Lower leg skin (tissue), 4 donors: Measurements from ENCODE around the gene CA12. TPM values are rescaled to one million over a fixed set of nuclear protein-coding genes. Genes with fewer than 3 reads are reported as not detected.

Experiments used
- DNase-seq, 2 donors: peaks; one replicate each; pipeline ENCODE4 v3.0.0-alpha.2; 2019; ENCODE audit warnings: low spot score in 2 of 2
- H3K4me3 ChIP-seq: fragments of 200-600 bp; sonication (generic); 2 replicates; pipeline ENCODE4 v1.5.1; 2017; ENCODE audit warnings: mild to moderate bottlenecking, low read depth; ENCODE audit not compliant: poor library complexity, severe bottlenecking
- CTCF ChIP-seq, 3 donors: fragments of 450-650 bp; IDR thresholded peaks; one replicate each; pipeline ENCODE4 v1.5.1; 2016; ENCODE audit warnings: antibody characterized with exemption in 3 of 3, mild to moderate bottlenecking in 3 of 3, moderate library complexity in 2 of 3
- POLR2A ChIP-seq, 2 donors: fragments of 450-650 bp; IDR thresholded peaks; one replicate each; pipeline ENCODE4 v1.6.1; 2016 to 2017; ENCODE audit warnings: antibody characterized with exemption in 2 of 2, mild to moderate bottlenecking in 1 of 2, moderate library complexity in 1 of 2
- WGBS, 2 donors: methylation state at CpG; one replicate each; pipeline ENCODE4 v1.1.5; 2018; 5-methylcytosine and 5-hydroxymethylcytosine counted together
- intact Hi-C: fragments of 100-400 bp; cut with DNase I; formaldehyde crosslinking; loops from one replicate; pipeline ENCODE4 v1.15.0; 2023; ENCODE audit warnings: low total_unique reads
- total RNA-seq, 4 donors: library from RNA; depleted of rRNA; stranded (reverse); fragments of >200 nt; gene quantifications; one replicate each; pipeline ENCODE4 v1.1.0, GENCODE V29; 2016

The CA12 gene
- total RNA-seq, 4 donors from 2014 or later, result 144 to 253 (median 213) TPM

- TF ChIP-seq POLR2A (IDR thresholded peaks at IDR 0.05) (no peak), CTCF (IDR thresholded peaks at IDR 0.05) (no peak)
- 95 to 100% methylated on average over 1 of the region's 1 CpG for WGBS, 2 donors
- DNase-seq, result no peak
- intact Hi-C loops, result loop anchor here (5.0 kb wide), 1 partner anchor 85 kb away; no protein-coding TSS in a partner anchor
- no peak overlapping the region for H3K4me3 ChIP-seq
These were observed 69.4 kb downstream of the CA12 start for GRCh38 chr15:63312286-63312685.

DNA sequence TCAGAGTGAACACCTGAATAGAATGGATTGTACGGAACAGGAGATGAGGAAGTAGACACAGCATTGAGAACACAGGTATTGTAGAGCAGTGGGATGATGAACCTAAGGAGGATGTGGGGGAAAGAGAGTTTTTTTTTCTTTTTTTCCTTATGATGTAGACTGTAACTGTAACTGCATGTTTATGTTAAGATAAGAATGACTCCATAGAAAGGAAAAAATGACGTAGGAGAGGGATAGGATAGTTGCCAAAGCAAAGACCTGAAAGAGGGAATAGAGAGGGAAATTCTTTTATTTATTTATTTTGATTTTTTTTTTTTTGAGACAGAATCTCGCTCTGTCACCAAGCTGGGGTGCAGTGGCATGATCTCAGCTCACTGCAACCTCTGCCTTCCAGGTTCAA, 71.0 kb downstream of the CA12 start:
- no peak for DNase-seq
- H3K4me3 ChIP-seq, result no peak overlapping the region
- 86 to 94% methylated on average over 3 of the region's 3 CpGs for WGBS, 2 donors
- no peak for TF ChIP-seq CTCF (IDR thresholded peaks at IDR 0.05)
- TF ChIP-seq POLR2A (IDR thresholded peaks at IDR 0.05), result no peak
- intact Hi-C loops, result loop anchor here (5.0 kb wide), 1 partner anchor 87 kb away; no protein-coding TSS in a partner anchor

- no peak for TF ChIP-seq CTCF (IDR thresholded peaks at IDR 0.05)
- TF ChIP-seq POLR2A (IDR thresholded peaks at IDR 0.05), result no peak
- DNase-seq, result no peak
- WGBS, 2 donors, result 66 to 70% methylated on average over 2 of the region's 2 CpGs
- intact Hi-C loops, result no loop called here
- H3K4me3 ChIP-seq, result no peak overlapping the region
These were observed 72.7 kb downstream of the CA12 start for GRCh38 chr15:63308947-63309346.

- intact Hi-C loops, result no loop called here
- no peak overlapping the region for H3K4me3 ChIP-seq
- 65 to 70% methylated on average over 4 of the region's 4 CpGs for WGBS, 2 donors
- DNase-seq, result no peak
- TF ChIP-seq POLR2A (IDR thresholded peaks at IDR 0.05) (no peak), CTCF (IDR thresholded peaks at IDR 0.05) (no peak)
These were observed 73.2 kb downstream of the CA12 start for GRCh38 chr15:63308491-63308890.

- H3K4me3 ChIP-seq, result no peak overlapping the region
- DNase-seq, result no peak
- WGBS, 2 donors, result 80 to 82% methylated on average over 5 of the region's 5 CpGs
- intact Hi-C loops, result no loop called here
- no peak for TF ChIP-seq CTCF (IDR thresholded peaks at IDR 0.05)
- TF ChIP-seq POLR2A (IDR thresholded peaks at IDR 0.05), result no peak
These were observed 75.1 kb downstream of the CA12 start for GRCh38 chr15:63306492-63307073.

DNA sequence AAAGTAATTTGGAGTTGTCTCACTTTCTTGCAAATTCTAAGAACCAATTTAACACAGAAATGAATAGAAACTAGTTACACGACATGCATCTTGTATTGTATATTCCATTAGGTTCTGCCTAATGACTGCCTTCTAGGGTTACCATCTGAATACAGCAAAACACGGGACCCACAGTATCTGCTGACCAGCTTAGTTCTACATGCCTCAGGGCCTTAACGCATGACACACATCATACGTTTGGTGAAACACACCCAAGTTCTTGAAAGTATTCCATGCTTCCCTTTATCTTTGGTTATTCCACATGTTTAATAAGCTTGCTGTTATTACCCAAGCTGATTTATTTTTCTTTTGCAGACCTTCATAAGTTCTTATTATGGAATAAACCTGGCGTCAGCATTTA, 76.4 kb downstream of the CA12 start:
- H3K4me3 ChIP-seq, result no peak overlapping the region
- 66 to 67% methylated on average over 5 of the region's 5 CpGs for WGBS, 2 donors
- DNase-seq, result no peak
- intact Hi-C loops, result no loop called here
- no peak for TF ChIP-seq POLR2A (IDR thresholded peaks at IDR 0.05)
- no peak for TF ChIP-seq CTCF (IDR thresholded peaks at IDR 0.05)
